HEK293 (cell line): ENCODE data around the gene MKLN1.

Experiments used
- CTCF ChIA-PET: fragments of 350-600 bp; formaldehyde crosslinking; extraction: SDS; loops from one replicate; lab custom pipeline; 2021; ENCODE audit warnings: antibody characterized with exemption; lab: Yijun Ruan, JAX
- POLR2A ChIA-PET: fragments of 300-600 bp; formaldehyde crosslinking; extraction: SDS; loops from one replicate; lab custom pipeline; 2020; ENCODE audit warnings: antibody characterized with exemption, inconsistent platforms; lab: Yijun Ruan, JAX
- H3K27ac ChIP-seq: fragments of 200-500 bp; sonication (Bioruptor generic); 2 replicates; pipeline ENCODE4 v1.5.1; 2014; ENCODE audit warnings: low read depth, low read length, control low read depth, inconsistent platforms; ENCODE audit errors: extremely low read depth
- H3K36me3 ChIP-seq, 2 experiments: fragments of 200-500 bp in 1 of 2; sonication (Bioruptor generic) in 1 of 2; 1 replicate in 1 of 2; 2 replicates in 1 of 2; pipeline ENCODE4 v1.5.1; 2014 to 2017; ENCODE audit warnings: inconsistent platforms in 2 of 2, low read length in 2 of 2; ENCODE audit not compliant: control insufficient read depth in 2 of 2, insufficient read depth in 1 of 2
- H3K4me1 ChIP-seq: fragments of 200-500 bp; sonication (Bioruptor generic); 2 replicates; pipeline ENCODE4 v1.5.1; 2014; ENCODE audit warnings: mild to moderate bottlenecking, low read length, inconsistent platforms; ENCODE audit not compliant: control insufficient read depth, insufficient read depth
- H3K4me3 ChIP-seq: 2 replicates; pipeline ENCODE4 v1.5.1; 2011; ENCODE audit warnings: low read depth, mild to moderate bottlenecking, control low read depth, low read length, moderate library complexity
- H3K9me3 ChIP-seq: fragments of 200-500 bp; sonication (Bioruptor generic); 2 replicates; pipeline ENCODE4 v1.5.1; 2014; ENCODE audit warnings: low read depth, low read length, inconsistent platforms; ENCODE audit not compliant: control insufficient read depth, insufficient read depth
- ELK4 ChIP-seq: IDR thresholded peaks from 2 replicates; pipeline ENCODE4 v1.6.1; 2011; ENCODE audit warnings: mild to moderate bottlenecking, low read depth, low read length, borderline replicate concordance
- GFI1B ChIP-seq: fragments of 450-650 bp; formaldehyde crosslinking; IDR thresholded peaks from 2 replicates; pipeline ENCODE4 v1.5.1; 2016; ENCODE audit warnings: missing biosample characterization, missing genetic modification characterization
- HIC1 ChIP-seq: fragments of 450-650 bp; formaldehyde crosslinking; IDR thresholded peaks from 2 replicates; pipeline ENCODE4 v1.5.1; 2016; ENCODE audit warnings: missing biosample characterization, missing genetic modification characterization
- IKZF3 ChIP-seq: fragments of 450-650 bp; IDR thresholded peaks from 2 replicates; pipeline ENCODE4 v1.5.0; 2018; ENCODE audit warnings: missing biosample characterization, mild to moderate bottlenecking, missing genetic modification characterization, moderate library complexity
- KLF1 ChIP-seq: fragments of 450-650 bp; formaldehyde crosslinking; IDR thresholded peaks from 2 replicates; pipeline ENCODE4 v1.5.1; 2016; ENCODE audit warnings: missing biosample characterization, missing genetic modification characterization
- REPIN1 ChIP-seq: fragments of 450-650 bp; formaldehyde crosslinking; IDR thresholded peaks from 2 replicates; pipeline ENCODE4 v1.5.1; 2017; ENCODE audit warnings: missing biosample characterization, missing genetic modification characterization, low read depth
- SALL2 ChIP-seq: fragments of 450-650 bp; formaldehyde crosslinking; IDR thresholded peaks from 2 replicates; pipeline ENCODE4 v1.5.0; 2017; ENCODE audit warnings: missing biosample characterization, mild to moderate bottlenecking, missing genetic modification characterization, borderline replicate concordance
- SCRT2 ChIP-seq: fragments of 450-650 bp; formaldehyde crosslinking; IDR thresholded peaks from 2 replicates; pipeline ENCODE4 v1.5.1; 2016; ENCODE audit warnings: missing biosample characterization, missing genetic modification characterization
- ZBTB17 ChIP-seq: fragments of 450-650 bp; formaldehyde crosslinking; IDR thresholded peaks from 2 replicates; pipeline ENCODE4 v1.5.1; 2016; ENCODE audit warnings: missing biosample characterization, missing genetic modification characterization
- ZBTB6 ChIP-seq: fragments of 450-650 bp; formaldehyde crosslinking; IDR thresholded peaks from 2 replicates; pipeline ENCODE4 v1.5.1; 2017; ENCODE audit warnings: missing biosample characterization, missing genetic modification characterization
- ZNF121 ChIP-seq: fragments of 450-650 bp; formaldehyde crosslinking; IDR thresholded peaks from 2 replicates; pipeline ENCODE4 v1.5.1; 2016; ENCODE audit warnings: missing biosample characterization, missing genetic modification characterization
- ZNF146 ChIP-seq: fragments of 450-650 bp; formaldehyde crosslinking; IDR thresholded peaks from 2 replicates; pipeline ENCODE4 v1.5.1; 2016; ENCODE audit warnings: missing biosample characterization, missing genetic modification characterization
- ZNF19 ChIP-seq: fragments of 450-650 bp; formaldehyde crosslinking; IDR thresholded peaks from 2 replicates; pipeline ENCODE4; 2016; ENCODE audit warnings: missing biosample characterization, missing genetic modification characterization, low read depth
- ZNF341 ChIP-seq: fragments of 450-650 bp; formaldehyde crosslinking; IDR thresholded peaks from 2 replicates; pipeline ENCODE4; 2016; ENCODE audit warnings: low read depth, missing biosample characterization, missing genetic modification characterization
- ZNF350 ChIP-seq: fragments of 450-650 bp; formaldehyde crosslinking; IDR thresholded peaks from 2 replicates; pipeline ENCODE4 v1.5.0; 2017; ENCODE audit warnings: missing biosample characterization, mild to moderate bottlenecking, missing genetic modification characterization
- ZNF416 ChIP-seq: fragments of 450-650 bp; formaldehyde crosslinking; IDR thresholded peaks from 2 replicates; pipeline ENCODE4 v1.5.1; 2016; ENCODE audit warnings: missing biosample characterization, missing genetic modification characterization
- ZNF433 ChIP-seq: fragments of 450-650 bp; formaldehyde crosslinking; IDR thresholded peaks from 2 replicates; pipeline ENCODE4 v1.5.1; 2016; ENCODE audit warnings: missing biosample characterization, missing genetic modification characterization, low read depth
- ZNF654 ChIP-seq: fragments of 450-650 bp; formaldehyde crosslinking; IDR thresholded peaks from 2 replicates; pipeline ENCODE4 v1.5.1; 2016; ENCODE audit warnings: low read depth, missing biosample characterization, missing genetic modification characterization
- ZNF701 ChIP-seq: fragments of 450-650 bp; formaldehyde crosslinking; IDR thresholded peaks from 2 replicates; pipeline ENCODE4 v1.5.1; 2016; ENCODE audit warnings: missing biosample characterization, missing genetic modification characterization
- ZNF777 ChIP-seq: fragments of 450-650 bp; formaldehyde crosslinking; IDR thresholded peaks from 2 replicates; pipeline ENCODE4 v1.5.1; 2017; ENCODE audit warnings: missing biosample characterization, missing genetic modification characterization, borderline replicate concordance
- ZNF830 ChIP-seq: fragments of 450-650 bp; IDR thresholded peaks from 2 replicates; pipeline ENCODE4 v1.5.0; 2018; ENCODE audit warnings: missing biosample characterization, missing genetic modification characterization, low read depth, mild to moderate bottlenecking, moderate library complexity
- ZNF837 ChIP-seq: fragments of 450-650 bp; formaldehyde crosslinking; IDR thresholded peaks from 2 replicates; pipeline ENCODE4 v1.5.1; 2016; ENCODE audit warnings: missing biosample characterization, missing genetic modification characterization
- ZSCAN16 ChIP-seq: fragments of 450-650 bp; formaldehyde crosslinking; IDR thresholded peaks from 2 replicates; pipeline ENCODE4 v1.5.1; 2016; ENCODE audit warnings: missing biosample characterization, missing genetic modification characterization
- ZSCAN23 ChIP-seq: fragments of 450-650 bp; formaldehyde crosslinking; IDR thresholded peaks from 2 replicates; pipeline ENCODE4 v1.5.1; 2016; ENCODE audit warnings: missing biosample characterization, missing genetic modification characterization
- ZSCAN30 ChIP-seq: fragments of 450-650 bp; IDR thresholded peaks from 2 replicates; pipeline ENCODE4 v1.5.1; 2018; ENCODE audit warnings: missing biosample characterization, mild to moderate bottlenecking, missing genetic modification characterization, moderate library complexity
- TF ChIP-seq, protein P1 (sequence below): fragments of 450-650 bp; formaldehyde crosslinking; IDR thresholded peaks from 2 replicates; pipeline ENCODE4 v1.5.1; 2016; ENCODE audit warnings: missing biosample characterization, missing genetic modification characterization

MKLN1 gene

GRCh38 chr7:131412031-131412430, 84.4 kb downstream of the MKLN1 start:
- Histone ChIP-seq H3K36me3 (peaks cover 10 to 22% of the 10 kb centered on the region in 2 experiments), H3K27ac (no peak overlapping the region), H3K4me3 (no peak overlapping the region), H3K9me3 (no peaks in the 10 kb centered on the region), H3K4me1 (no peaks in the 10 kb centered on the region)
- CTCF ChIA-PET: interaction anchor here (0.6 to 0.9 kb wide), 2 partner anchors 102 to 316 kb away, joined by 3 to 4 read pairs; no protein-coding TSS in a partner anchor
- POLR2A ChIA-PET: no interaction called here
- no peak for TF ChIP-seq ZNF146 (tag by site-specific recombination)
- TF ChIP-seq ZNF121 (tag by site-specific recombination): no peak
- no peak for TF ChIP-seq KLF1 (tag by site-specific recombination)
- no peak for TF ChIP-seq ZBTB17 (tag by site-specific recombination)
- no peak for TF ChIP-seq REPIN1 (tag by site-specific recombination)
- TF ChIP-seq ZNF341 (tag by site-specific recombination): no peak

DNA sequence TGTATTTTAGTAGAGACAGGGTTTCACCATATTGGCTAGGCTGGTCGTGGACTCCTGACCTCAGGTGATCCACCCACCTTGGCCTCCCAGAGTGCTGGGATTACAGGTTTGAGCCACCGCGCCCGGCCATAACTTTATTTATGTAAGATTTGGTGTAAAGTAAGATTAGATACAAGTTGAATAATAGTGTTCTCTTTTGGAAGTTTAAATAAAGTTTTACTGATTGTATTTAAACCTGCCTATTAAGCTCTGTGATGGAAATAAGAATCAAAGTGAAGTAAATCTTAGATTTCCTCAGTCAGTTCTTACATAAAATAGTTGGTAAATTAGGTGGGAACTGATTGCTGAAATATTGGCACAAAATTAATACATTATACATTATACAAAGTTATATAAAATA, 86.0 kb downstream of the MKLN1 start:
- Histone ChIP-seq H3K9me3 (no peaks in the 10 kb centered on the region), H3K27ac (no peak overlapping the region), H3K4me1 (no peaks in the 10 kb centered on the region), H3K4me3 (no peak overlapping the region), H3K36me3 (peaks cover 14 to 22% of the 10 kb centered on the region in 2 experiments)
- TF ChIP-seq ZSCAN16 (no peak), ZBTB6 (no peak), SALL2 (no peak), ZNF350 (tag by site-specific recombination) (no peak), HIC1 (no peak), ZNF701 (tag by site-specific recombination) (no peak)
- CTCF ChIA-PET: no interaction called here
- POLR2A ChIA-PET: no interaction called here

DNA sequence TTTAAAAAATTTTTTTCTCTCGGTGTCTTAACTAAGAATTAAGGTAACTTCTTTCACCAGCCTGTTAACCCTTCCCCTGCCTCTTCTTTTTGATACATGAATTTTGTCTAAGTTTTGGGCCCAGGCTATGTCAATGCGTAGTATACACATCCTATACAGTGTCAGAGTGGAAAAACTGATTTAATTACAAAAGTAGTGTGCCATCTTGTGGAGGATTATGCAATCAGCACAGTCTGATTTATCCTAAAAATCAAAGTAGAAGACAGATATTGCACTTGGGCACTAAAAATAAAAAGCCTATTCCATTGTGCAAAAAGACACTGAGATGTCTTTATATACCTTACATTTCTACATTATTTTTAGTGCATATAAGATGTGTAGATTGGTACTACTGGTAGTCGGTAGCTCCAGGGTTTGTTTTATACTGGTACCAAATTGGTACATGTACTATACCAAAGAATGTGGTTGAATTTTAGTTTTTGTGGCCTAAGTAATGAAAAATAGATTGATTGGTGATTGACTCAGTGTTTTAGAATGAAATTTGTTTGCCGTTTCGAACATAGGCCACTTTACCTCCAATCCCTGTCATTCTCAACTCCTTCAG, 96.6 kb downstream of the MKLN1 start:
- ChIA-PET CTCF (interaction anchor here (0.7 to 1.0 kb wide), 5 partner anchors 37 to 355 kb away, joined by 3 read pairs; no protein-coding TSS in a partner anchor), POLR2A (no interaction called here)
- no peaks in the 10 kb centered on the region for H3K4me1 ChIP-seq
- no peak overlapping the region for H3K4me3 ChIP-seq
- no peak overlapping the region for H3K27ac ChIP-seq
- TF ChIP-seq ZNF19: no peak
- TF ChIP-seq GFI1B (tag by site-specific recombination): 0 out of 2 replicates have a peak, but pooled peaks have one; percentile 34
- TF ChIP-seq IKZF3 (tag by site-specific recombination): no peak
- no peak for TF ChIP-seq ZNF416
- TF ChIP-seq ZSCAN30 (tag by site-specific recombination): 0 out of 2 replicates have a peak, but pooled peaks have one; percentile 22
- TF ChIP-seq ZNF777: no peak
- TF ChIP-seq ZNF654 (tag by site-specific recombination): peak; percentile 73
- no peak for TF ChIP-seq ZSCAN23
- TF ChIP-seq ZNF146 (tag by site-specific recombination): no peak
- no peak for TF ChIP-seq ZNF837 (tag by site-specific recombination)
- no peak for TF ChIP-seq ELK4
- no peak for TF ChIP-seq SCRT2
- no peak for TF ChIP-seq ZNF830 (tag by site-specific recombination)
- TF ChIP-seq ZNF433 (tag by site-specific recombination): no peak
- TF ChIP-seq, protein P1, sequence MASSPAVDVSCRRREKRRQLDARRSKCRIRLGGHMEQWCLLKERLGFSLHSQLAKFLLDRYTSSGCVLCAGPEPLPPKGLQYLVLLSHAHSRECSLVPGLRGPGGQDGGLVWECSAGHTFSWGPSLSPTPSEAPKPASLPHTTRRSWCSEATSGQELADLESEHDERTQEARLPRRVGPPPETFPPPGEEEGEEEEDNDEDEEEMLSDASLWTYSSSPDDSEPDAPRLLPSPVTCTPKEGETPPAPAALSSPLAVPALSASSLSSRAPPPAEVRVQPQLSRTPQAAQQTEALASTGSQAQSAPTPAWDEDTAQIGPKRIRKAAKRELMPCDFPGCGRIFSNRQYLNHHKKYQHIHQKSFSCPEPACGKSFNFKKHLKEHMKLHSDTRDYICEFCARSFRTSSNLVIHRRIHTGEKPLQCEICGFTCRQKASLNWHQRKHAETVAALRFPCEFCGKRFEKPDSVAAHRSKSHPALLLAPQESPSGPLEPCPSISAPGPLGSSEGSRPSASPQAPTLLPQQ: no peak
- H3K9me3 ChIP-seq: no peaks in the 10 kb centered on the region
- H3K36me3 ChIP-seq: peaks cover 0 to 4% of the 10 kb centered on the region in 2 experiments; a peak in 2 of 3 replicates
